H1 (cell line): ENCODE results near the gene PDE4D. TPM values are rescaled to one million over a fixed set of nuclear protein-coding genes. Genes with fewer than 3 reads are reported as not detected.

Experiments used
- KDM5A ChIP-seq: fragments of 200-600 bp; IDR thresholded peaks from 2 replicates; pipeline ENCODE4 v1.7.1; 2012; ENCODE audit warnings: mild to moderate bottlenecking, low read length, inconsistent platforms, mixed read lengths
- polyA plus RNA-seq, 7 experiments: library from polyadenylated mRNA; depleted of rRNA in 3 of 7; stranded (reverse) in 5 of 7; unstranded in 2 of 7; fragments of >200 nt in 5 of 7; fragments of 200-250 nt in 2 of 7; gene quantifications; 1 replicate in 5 of 7; 2 replicates in 1 of 7; 4 replicates in 1 of 7; pipeline versions ENCODE4 v1.2.1 to v1.2.3, GENCODE V29; 2011 to 2013; ENCODE audit warnings: missing spikeins in 2 of 7, mixed read lengths in 2 of 7
- total RNA-seq: library from RNA; stranded (reverse); fragmentation: NEBNext Ultra II Directional; extraction: Animal tissue kit (Norgen Biotek cat#: 25700); gene quantifications from 2 replicates; pipeline ENCODE4 v1.2.1, GENCODE V29; 2021

The PDE4D gene
- total and polyA plus RNA-seq, 2 of the 8 experiments (the other 6 are each of a cell fraction or from before 2014, with no cell fraction given): 2.3 to 3.7 TPM

- no peak for TF ChIP-seq KDM5A
These were observed 919.4 kb downstream of the PDE4D start (continued) for GRCh38 chr5:58974083-58974482.
